Neural cell (in vitro differentiated cells): Measurements from ENCODE around the gene SYTL4. TPM values are rescaled to one million over a fixed set of nuclear protein-coding genes. Genes with fewer than 3 reads are reported as not detected.

Experiments
- H2AFZ ChIP-seq: fragments of 200-600, 300-800 bp; sonication (generic), shearing (Covaris generic); 2 replicates; pipeline ENCODE4 v1.6.0; 2014; ENCODE audit warnings: low read depth, mild to moderate bottlenecking, antibody characterized with exemption, low read length, moderate library complexity
- H3F3A ChIP-seq: fragments of 200-600 bp; shearing (Covaris generic); 2 replicates; pipeline ENCODE4 v1.6.1; 2016; ENCODE audit warnings: mild to moderate bottlenecking, moderate library complexity, mixed read lengths, antibody characterized with exemption, low read length; ENCODE audit not compliant: insufficient read depth, poor library complexity, severe bottlenecking
- H3K27ac ChIP-seq: fragments of 200-600, 300-800 bp; sonication (generic), shearing (Covaris generic); 2 replicates; pipeline ENCODE4 v1.5.1; 2014; ENCODE audit warnings: mild to moderate bottlenecking, low read length, moderate library complexity
- H3K27me3 ChIP-seq: fragments of 300-800, 200-600 bp; sonication (generic), shearing (Covaris generic); 2 replicates; pipeline ENCODE4 v1.6.0; 2014; ENCODE audit warnings: mild to moderate bottlenecking, low read depth, low read length, moderate library complexity; ENCODE audit not compliant: insufficient read depth
- H3K36me3 ChIP-seq: fragments of 300-800, 200-600 bp; sonication (generic), shearing (Covaris generic); 2 replicates; pipeline ENCODE4 v1.5.1; 2014; ENCODE audit warnings: mild to moderate bottlenecking, antibody characterized with exemption, low read length, moderate library complexity; ENCODE audit not compliant: insufficient read depth
- H3K4me2 ChIP-seq: fragments of 300-800, 200-600 bp; sonication (generic), shearing (Covaris generic); 2 replicates; pipeline ENCODE4 v1.6.0; 2014; ENCODE audit warnings: mild to moderate bottlenecking, low read length
- H3K4me3 ChIP-seq: fragments of 300-800, 200-600 bp; sonication (generic), shearing (Covaris generic); 2 replicates; pipeline ENCODE4 v1.5.1; 2014; ENCODE audit warnings: mild to moderate bottlenecking, low read length, moderate library complexity
- H3K79me2 ChIP-seq: fragments of 200-600 bp; shearing (Covaris generic); replicated peaks from 2 replicates; pipeline ENCODE4 v1.6.0; 2014; ENCODE audit warnings: mild to moderate bottlenecking, low read length, moderate library complexity; ENCODE audit not compliant: insufficient read depth
- H3K9ac ChIP-seq: fragments of 300-800, 200-600 bp; sonication (generic), shearing (Covaris generic); 2 replicates; pipeline ENCODE4 v1.6.1; 2016; ENCODE audit warnings: mild to moderate bottlenecking, low read length, mixed read lengths
- H3K9me2 ChIP-seq: fragments of 200-600 bp; shearing (Covaris generic); 2 replicates; pipeline ENCODE4 v1.6.1; 2016; ENCODE audit warnings: mild to moderate bottlenecking, low read length, mixed read lengths; ENCODE audit not compliant: insufficient read depth
- H3K9me3 ChIP-seq: fragments of 200-600, 300-800 bp; sonication (generic), shearing (Covaris generic); 2 replicates; pipeline ENCODE4 v1.6.1; 2016; ENCODE audit warnings: mild to moderate bottlenecking, mixed run types, low read length, moderate library complexity, mixed read lengths
- H4K20me1 ChIP-seq: fragments of 200-600 bp; shearing (Covaris generic); 2 replicates; pipeline ENCODE4 v1.6.1; 2016; ENCODE audit warnings: mild to moderate bottlenecking, mixed run types; ENCODE audit not compliant: insufficient read depth
- EP300 ChIP-seq: fragments of 450-650 bp; conservative IDR thresholded peaks from 2 replicates; pipeline ENCODE4 v1.6.1; 2014; ENCODE audit warnings: antibody characterized with exemption, mild to moderate bottlenecking, moderate library complexity; ENCODE audit not compliant: poor library complexity, severe bottlenecking
- EZH2 ChIP-seq: fragments of 200-600, 300-800 bp; shearing (Covaris generic), sonication (generic); IDR thresholded peaks from 2 replicates; pipeline ENCODE4 v1.6.1; 2014; ENCODE audit warnings: antibody characterized with exemption, low read length, borderline replicate concordance, mild to moderate bottlenecking; ENCODE audit not compliant: insufficient read depth, poor library complexity, severe bottlenecking
- MXI1 ChIP-seq: fragments of 450-650 bp; conservative IDR thresholded peaks from 2 replicates; pipeline ENCODE4 v1.6.1; 2014; ENCODE audit warnings: antibody characterized with exemption, mild to moderate bottlenecking; ENCODE audit not compliant: poor library complexity, severe bottlenecking
- POLR2AphosphoS5 ChIP-seq: IDR thresholded peaks from 2 replicates; pipeline ENCODE4 v1.6.1; 2012
- RAD21 ChIP-seq: fragments of 450-650 bp; conservative IDR thresholded peaks from 2 replicates; pipeline ENCODE4 v1.6.1; 2014; ENCODE audit warnings: antibody characterized with exemption, mild to moderate bottlenecking, moderate library complexity
- REST ChIP-seq: IDR thresholded peaks from 2 replicates; pipeline ENCODE4 v1.6.1; 2012; ENCODE audit warnings: borderline replicate concordance
- SMC3 ChIP-seq: fragments of 450-650 bp; conservative IDR thresholded peaks from 2 replicates; pipeline ENCODE4 v1.6.1; 2014; ENCODE audit warnings: antibody characterized with exemption, mild to moderate bottlenecking, moderate library complexity; ENCODE audit not compliant: poor library complexity
- TAF1 ChIP-seq: IDR thresholded peaks from 2 replicates; pipeline ENCODE4 v1.6.1; 2012; ENCODE audit warnings: low read depth
- polyA plus RNA-seq: library from polyadenylated mRNA; depleted of rRNA; stranded (reverse); fragments of >200 nt; gene quantifications from 2 replicates; pipeline ENCODE4 v1.2.3, GENCODE V29; 2014
- TF ChIP-seq, protein P1 (sequence below): fragments of 450-650 bp; IDR thresholded peaks from 2 replicates; pipeline ENCODE4 v1.5.1; 2014; ENCODE audit warnings: antibody characterized with exemption, mild to moderate bottlenecking, moderate library complexity; ENCODE audit not compliant: poor library complexity, severe bottlenecking

Gene SYTL4
- polyA plus RNA-seq, 1 donor from 2014 or later, result 0.11 TPM

- H2AFZ ChIP-seq, result no peak overlapping the region
- TF ChIP-seq MXI1, result no peak
- TF ChIP-seq REST, result no peak
- H3K79me2 ChIP-seq, result no peaks in the 10 kb centered on the region
- H3K27me3 ChIP-seq, result no peaks in the 10 kb centered on the region
- no peak overlapping the region for H3K4me3 ChIP-seq
- no peak overlapping the region for H3K9ac ChIP-seq
- no peaks in the 10 kb centered on the region for H3K9me3 ChIP-seq
- H3K4me2 ChIP-seq, result no peak overlapping the region
- H3F3A ChIP-seq, result no peaks in the 10 kb centered on the region
- H3K36me3 ChIP-seq, result no peaks in the 10 kb centered on the region
- H3K27ac ChIP-seq, result no peak overlapping the region
- no peaks in the 10 kb centered on the region for H4K20me1 ChIP-seq
- no peaks in the 10 kb centered on the region for H3K9me2 ChIP-seq
Measured at GRCh38 chrX:100745806-100746537, 14.1 kb upstream of the SYTL4 start.

- Histone ChIP-seq H3K27ac (no peak overlapping the region), H3K27me3 (no peaks in the 10 kb centered on the region)
Measured at GRCh38 chrX:100745205-100745604, 13.3 kb upstream of the SYTL4 start.

More at GRCh38 chrX:100745205-100745604, 13.3 kb upstream of the SYTL4 start:
- Histone ChIP-seq H3K79me2 (no peaks in the 10 kb centered on the region), H3K9ac (no peak overlapping the region), H3K4me2 (no peak overlapping the region), H3K9me2 (no peaks in the 10 kb centered on the region), H2AFZ (no peak overlapping the region), H3K4me3 (no peak overlapping the region), H3K9me3 (no peaks in the 10 kb centered on the region), H3F3A (no peaks in the 10 kb centered on the region), H3K36me3 (no peaks in the 10 kb centered on the region), H4K20me1 (no peaks in the 10 kb centered on the region)
- TF ChIP-seq POLR2AphosphoS5 (no peak), SMC3 (no peak), RAD21 (no peak), MXI1 (no peak), REST (no peak), EZH2 (no peak), TAF1 (no peak), EP300 (no peak)
- TF ChIP-seq, protein P1, sequence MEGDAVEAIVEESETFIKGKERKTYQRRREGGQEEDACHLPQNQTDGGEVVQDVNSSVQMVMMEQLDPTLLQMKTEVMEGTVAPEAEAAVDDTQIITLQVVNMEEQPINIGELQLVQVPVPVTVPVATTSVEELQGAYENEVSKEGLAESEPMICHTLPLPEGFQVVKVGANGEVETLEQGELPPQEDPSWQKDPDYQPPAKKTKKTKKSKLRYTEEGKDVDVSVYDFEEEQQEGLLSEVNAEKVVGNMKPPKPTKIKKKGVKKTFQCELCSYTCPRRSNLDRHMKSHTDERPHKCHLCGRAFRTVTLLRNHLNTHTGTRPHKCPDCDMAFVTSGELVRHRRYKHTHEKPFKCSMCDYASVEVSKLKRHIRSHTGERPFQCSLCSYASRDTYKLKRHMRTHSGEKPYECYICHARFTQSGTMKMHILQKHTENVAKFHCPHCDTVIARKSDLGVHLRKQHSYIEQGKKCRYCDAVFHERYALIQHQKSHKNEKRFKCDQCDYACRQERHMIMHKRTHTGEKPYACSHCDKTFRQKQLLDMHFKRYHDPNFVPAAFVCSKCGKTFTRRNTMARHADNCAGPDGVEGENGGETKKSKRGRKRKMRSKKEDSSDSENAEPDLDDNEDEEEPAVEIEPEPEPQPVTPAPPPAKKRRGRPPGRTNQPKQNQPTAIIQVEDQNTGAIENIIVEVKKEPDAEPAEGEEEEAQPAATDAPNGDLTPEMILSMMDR, result no peak
